ENCODE results near the gene C1QL2.

Gene C1QL2

DNA sequence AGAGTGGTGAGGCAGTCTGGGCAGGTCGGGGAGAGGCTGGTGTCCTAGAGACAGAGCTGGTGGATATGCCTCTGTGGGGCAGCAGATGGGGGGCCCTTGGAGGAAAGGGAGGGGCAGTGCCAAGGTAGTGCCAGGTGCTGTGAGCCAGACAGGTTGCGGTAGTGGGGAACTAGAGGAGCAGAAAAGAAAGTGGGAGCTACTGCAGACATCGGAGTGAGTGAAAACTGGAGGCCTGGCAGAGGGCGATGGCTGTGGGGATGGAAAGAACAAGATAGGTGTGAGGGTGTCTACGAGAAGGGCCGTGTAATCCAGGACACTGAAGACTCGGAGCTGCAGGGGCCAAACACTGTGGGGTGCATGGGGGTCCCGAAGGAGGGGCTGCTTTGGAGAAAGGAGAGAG is 21.7 kb downstream of the C1QL2 start:
- TF ChIP-seq TCF12 (IDR thresholded peaks at IDR 0.05; ENCODE audit: low read depth) (no peak), EGR1 (IDR thresholded peaks at IDR 0.05) (no peak), TEAD4 (IDR thresholded peaks at IDR 0.05) (no peak), YY1 (IDR thresholded peaks at IDR 0.05; ENCODE audit: low read depth) (no peak), EP300 (IDR thresholded peaks at IDR 0.05; ENCODE audit: borderline replicate concordance) (no peak), MAX (IDR thresholded peaks at IDR 0.05) (no peak), CREB1 (IDR thresholded peaks at IDR 0.05; ENCODE audit: low read depth) (no peak), CEBPB (IDR thresholded peaks at IDR 0.05) (no peak), NFIC (IDR thresholded peaks at IDR 0.05) (no peak), ZBTB7A (IDR thresholded peaks at IDR 0.05; ENCODE audit: low read depth) (no peak), RAD21 (IDR thresholded peaks at IDR 0.05; ENCODE audit: low read depth) (no peak)
- TF ChIP-seq, protein P1, sequence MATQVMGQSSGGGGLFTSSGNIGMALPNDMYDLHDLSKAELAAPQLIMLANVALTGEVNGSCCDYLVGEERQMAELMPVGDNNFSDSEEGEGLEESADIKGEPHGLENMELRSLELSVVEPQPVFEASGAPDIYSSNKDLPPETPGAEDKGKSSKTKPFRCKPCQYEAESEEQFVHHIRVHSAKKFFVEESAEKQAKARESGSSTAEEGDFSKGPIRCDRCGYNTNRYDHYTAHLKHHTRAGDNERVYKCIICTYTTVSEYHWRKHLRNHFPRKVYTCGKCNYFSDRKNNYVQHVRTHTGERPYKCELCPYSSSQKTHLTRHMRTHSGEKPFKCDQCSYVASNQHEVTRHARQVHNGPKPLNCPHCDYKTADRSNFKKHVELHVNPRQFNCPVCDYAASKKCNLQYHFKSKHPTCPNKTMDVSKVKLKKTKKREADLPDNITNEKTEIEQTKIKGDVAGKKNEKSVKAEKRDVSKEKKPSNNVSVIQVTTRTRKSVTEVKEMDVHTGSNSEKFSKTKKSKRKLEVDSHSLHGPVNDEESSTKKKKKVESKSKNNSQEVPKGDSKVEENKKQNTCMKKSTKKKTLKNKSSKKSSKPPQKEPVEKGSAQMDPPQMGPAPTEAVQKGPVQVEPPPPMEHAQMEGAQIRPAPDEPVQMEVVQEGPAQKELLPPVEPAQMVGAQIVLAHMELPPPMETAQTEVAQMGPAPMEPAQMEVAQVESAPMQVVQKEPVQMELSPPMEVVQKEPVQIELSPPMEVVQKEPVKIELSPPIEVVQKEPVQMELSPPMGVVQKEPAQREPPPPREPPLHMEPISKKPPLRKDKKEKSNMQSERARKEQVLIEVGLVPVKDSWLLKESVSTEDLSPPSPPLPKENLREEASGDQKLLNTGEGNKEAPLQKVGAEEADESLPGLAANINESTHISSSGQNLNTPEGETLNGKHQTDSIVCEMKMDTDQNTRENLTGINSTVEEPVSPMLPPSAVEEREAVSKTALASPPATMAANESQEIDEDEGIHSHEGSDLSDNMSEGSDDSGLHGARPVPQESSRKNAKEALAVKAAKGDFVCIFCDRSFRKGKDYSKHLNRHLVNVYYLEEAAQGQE (IDR thresholded peaks at IDR 0.05; ENCODE audit: low read depth) = no peak
- TF ChIP-seq, protein P2, sequence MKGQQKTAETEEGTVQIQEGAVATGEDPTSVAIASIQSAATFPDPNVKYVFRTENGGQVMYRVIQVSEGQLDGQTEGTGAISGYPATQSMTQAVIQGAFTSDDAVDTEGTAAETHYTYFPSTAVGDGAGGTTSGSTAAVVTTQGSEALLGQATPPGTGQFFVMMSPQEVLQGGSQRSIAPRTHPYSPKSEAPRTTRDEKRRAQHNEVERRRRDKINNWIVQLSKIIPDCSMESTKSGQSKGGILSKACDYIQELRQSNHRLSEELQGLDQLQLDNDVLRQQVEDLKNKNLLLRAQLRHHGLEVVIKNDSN (IDR thresholded peaks at IDR 0.05) = no peak

DNA sequence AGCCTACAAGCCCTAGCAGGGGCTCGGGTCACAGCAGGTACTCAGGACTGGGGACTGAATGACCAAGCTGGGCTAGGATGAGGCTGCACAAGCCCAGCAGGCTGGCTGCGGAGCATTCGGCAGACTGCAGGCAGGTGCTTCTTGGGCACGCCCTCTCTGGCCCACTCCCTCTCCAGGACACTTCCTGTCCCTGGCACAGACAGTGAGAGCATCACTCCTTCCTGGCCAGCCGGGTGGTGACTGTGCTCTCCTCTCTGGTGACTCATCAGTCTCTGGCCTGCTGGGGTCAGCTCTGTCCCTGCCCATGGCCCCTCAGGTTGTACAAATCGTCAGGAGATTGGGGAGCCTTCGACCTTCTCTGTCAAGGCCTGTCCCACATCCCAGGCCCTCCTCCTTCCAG is 22.5 kb downstream of the C1QL2 start:
- TF ChIP-seq, protein P1 (IDR thresholded peaks at IDR 0.05; ENCODE audit: low read depth) = no peak
- no peak for TF ChIP-seq YY1 (IDR thresholded peaks at IDR 0.05; ENCODE audit: low read depth)
- no peak for TF ChIP-seq FOXM1 (IDR thresholded peaks at IDR 0.05; ENCODE audit: borderline replicate concordance, low read depth)
- TF ChIP-seq CEBPB (IDR thresholded peaks at IDR 0.05) = no peak
- TF ChIP-seq TCF12 (IDR thresholded peaks at IDR 0.05; ENCODE audit: low read depth) = no peak
- TF ChIP-seq EGR1 (IDR thresholded peaks at IDR 0.05) = no peak
- TF ChIP-seq TAF1 (IDR thresholded peaks at IDR 0.05; ENCODE audit: low read depth) = no peak
- no peak for TF ChIP-seq MAX (IDR thresholded peaks at IDR 0.05)
- TF ChIP-seq EP300 (IDR thresholded peaks at IDR 0.05; ENCODE audit: borderline replicate concordance) = no peak
- TF ChIP-seq, protein P2 (IDR thresholded peaks at IDR 0.05) = no peak
- no peak for TF ChIP-seq NFIC (IDR thresholded peaks at IDR 0.05)
- no peak for TF ChIP-seq TEAD4 (IDR thresholded peaks at IDR 0.05)
- TF ChIP-seq RAD21 (IDR thresholded peaks at IDR 0.05; ENCODE audit: low read depth) = no peak
- no peak for TF ChIP-seq CREB1 (IDR thresholded peaks at IDR 0.05; ENCODE audit: low read depth)
- TF ChIP-seq ZBTB7A (IDR thresholded peaks at IDR 0.05; ENCODE audit: low read depth) = no peak

GRCh38 chr2:119134775-119135174 is 23.8 kb downstream of the C1QL2 start:
- TF ChIP-seq TAF1 (IDR thresholded peaks at IDR 0.05; ENCODE audit: low read depth) = no peak
- TF ChIP-seq, protein P1 (IDR thresholded peaks at IDR 0.05; ENCODE audit: low read depth) = peak; percentile 75

DNA sequence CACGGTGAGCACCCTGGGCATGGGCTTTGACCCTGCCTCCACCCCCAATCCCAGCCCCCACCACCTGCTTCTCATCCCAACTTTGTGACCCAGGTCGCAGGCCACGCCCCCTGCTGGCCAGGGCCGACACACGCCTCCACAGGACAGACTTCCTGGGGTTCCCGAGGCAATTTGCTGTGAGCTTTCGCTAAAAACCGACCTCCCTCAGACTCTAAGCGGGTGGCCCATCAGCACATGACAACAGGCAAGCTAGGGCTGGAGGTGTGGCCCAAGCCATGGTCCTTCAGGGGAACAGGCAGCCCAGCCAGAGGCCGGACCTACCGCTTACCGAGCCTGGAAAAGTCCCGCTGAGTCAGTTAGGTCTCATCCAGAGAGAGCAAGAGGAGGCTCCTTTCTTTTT is 31.9 kb downstream of the C1QL2 start:
- TF ChIP-seq TAF1 (IDR thresholded peaks at IDR 0.05; ENCODE audit: low read depth) (no peak), YY1 (IDR thresholded peaks at IDR 0.05; ENCODE audit: low read depth) (no peak), NFIC (IDR thresholded peaks at IDR 0.05) (no peak)
- TF ChIP-seq, protein P1 (IDR thresholded peaks at IDR 0.05; ENCODE audit: low read depth) = no peak

All from Ishikawa (cell line).